ENCODE measurements around the gene DOCK4.

DNA sequence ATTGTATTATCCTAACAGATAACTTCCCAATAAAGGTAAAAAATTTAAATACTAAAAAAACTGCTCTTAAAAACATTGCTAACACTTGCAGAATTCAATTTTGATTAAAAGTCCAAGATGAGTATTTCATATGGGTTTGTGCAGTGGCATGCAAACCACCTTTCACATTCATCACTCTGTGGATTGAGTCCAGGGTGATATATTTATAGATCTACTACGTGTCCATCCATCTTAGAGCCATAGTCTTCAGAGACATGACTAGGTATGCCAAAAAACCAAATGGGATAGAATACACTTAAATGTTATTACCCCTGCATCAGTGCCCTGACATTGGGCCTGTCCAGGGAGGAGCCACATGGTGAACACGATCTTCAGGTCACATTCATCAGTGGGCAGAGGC lies 96.0 kb downstream of the DOCK4 start:
- TF ChIP-seq, protein P1, sequence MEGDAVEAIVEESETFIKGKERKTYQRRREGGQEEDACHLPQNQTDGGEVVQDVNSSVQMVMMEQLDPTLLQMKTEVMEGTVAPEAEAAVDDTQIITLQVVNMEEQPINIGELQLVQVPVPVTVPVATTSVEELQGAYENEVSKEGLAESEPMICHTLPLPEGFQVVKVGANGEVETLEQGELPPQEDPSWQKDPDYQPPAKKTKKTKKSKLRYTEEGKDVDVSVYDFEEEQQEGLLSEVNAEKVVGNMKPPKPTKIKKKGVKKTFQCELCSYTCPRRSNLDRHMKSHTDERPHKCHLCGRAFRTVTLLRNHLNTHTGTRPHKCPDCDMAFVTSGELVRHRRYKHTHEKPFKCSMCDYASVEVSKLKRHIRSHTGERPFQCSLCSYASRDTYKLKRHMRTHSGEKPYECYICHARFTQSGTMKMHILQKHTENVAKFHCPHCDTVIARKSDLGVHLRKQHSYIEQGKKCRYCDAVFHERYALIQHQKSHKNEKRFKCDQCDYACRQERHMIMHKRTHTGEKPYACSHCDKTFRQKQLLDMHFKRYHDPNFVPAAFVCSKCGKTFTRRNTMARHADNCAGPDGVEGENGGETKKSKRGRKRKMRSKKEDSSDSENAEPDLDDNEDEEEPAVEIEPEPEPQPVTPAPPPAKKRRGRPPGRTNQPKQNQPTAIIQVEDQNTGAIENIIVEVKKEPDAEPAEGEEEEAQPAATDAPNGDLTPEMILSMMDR (IDR thresholded peaks at IDR 0.05), result no peak
- no peak for TF ChIP-seq POLR2A (IDR thresholded peaks at IDR 0.05)
